ENCODE data around the gene THAP5.
A peak's percentile ranks its signal among the peaks of the same experiment; 100 is the strongest.

THAP5 gene

GRCh38 chr7:108600399-108600798 is 30.9 kb upstream of the THAP5 start:
- no peak for DNase-seq (ENCODE audit: low read depth)
- Histone ChIP-seq H3K9me3 (ENCODE audit: control insufficient read depth, low read length) (no peaks in the 10 kb centered on the region), H3K4me3 (ENCODE audit: low read length) (no peak overlapping the region), H3K4me1 (ENCODE audit: control insufficient read depth, insufficient read depth, low read length) (no peaks in the 10 kb centered on the region), H3K27me3 (replicated peaks; ENCODE audit: control insufficient read depth, insufficient read depth, low read length) (peaks cover 9% of the 10 kb centered on the region), H3K9ac (ENCODE audit: low read length) (no peak overlapping the region), H3K36me3 (ENCODE audit: control insufficient read depth, insufficient read depth, low read length, severe bottlenecking) (no peaks in the 10 kb centered on the region)

GRCh38 chr7:108598914-108599580 is 29.5 kb upstream of the THAP5 start:
- no peaks in the 10 kb centered on the region for H3K4me1 ChIP-seq (ENCODE audit: control insufficient read depth, insufficient read depth, low read length)

GRCh38 chr7:108598153-108598552 is 28.6 kb upstream of the THAP5 start:
- DNase-seq (ENCODE audit: low read depth), result no peak
- no peaks in the 10 kb centered on the region for H3K4me1 ChIP-seq (ENCODE audit: control insufficient read depth, insufficient read depth, low read length)
- H3K27me3 ChIP-seq (replicated peaks; ENCODE audit: control insufficient read depth, insufficient read depth, low read length), result peaks cover 9% of the 10 kb centered on the region
- no peak overlapping the region for H3K9ac ChIP-seq (ENCODE audit: low read length)
- no peak overlapping the region for H3K4me3 ChIP-seq (ENCODE audit: low read length)
- no peaks in the 10 kb centered on the region for H3K36me3 ChIP-seq (ENCODE audit: control insufficient read depth, insufficient read depth, low read length, severe bottlenecking)
- no peaks in the 10 kb centered on the region for H3K9me3 ChIP-seq (ENCODE audit: control insufficient read depth, low read length)

More at GRCh38 chr7:108598914-108599580, 29.5 kb upstream of the THAP5 start:
- no peak for DNase-seq (ENCODE audit: low read depth)
- H3K9me3 ChIP-seq (ENCODE audit: control insufficient read depth, low read length), result no peaks in the 10 kb centered on the region
- H3K9ac ChIP-seq (ENCODE audit: low read length), result no peak overlapping the region
- H3K27me3 ChIP-seq (replicated peaks; ENCODE audit: control insufficient read depth, insufficient read depth, low read length), result peaks cover 9% of the 10 kb centered on the region
- H3K36me3 ChIP-seq (ENCODE audit: control insufficient read depth, insufficient read depth, low read length, severe bottlenecking), result no peaks in the 10 kb centered on the region
- H3K4me3 ChIP-seq (ENCODE audit: low read length), result no peak overlapping the region

- H3K4me3 ChIP-seq (ENCODE audit: low read length), result no peak overlapping the region
- DNase-seq (ENCODE audit: low read depth), result no peak
- H3K4me1 ChIP-seq (ENCODE audit: control insufficient read depth, insufficient read depth, low read length), result no peaks in the 10 kb centered on the region
- H3K36me3 ChIP-seq (ENCODE audit: control insufficient read depth, insufficient read depth, low read length, severe bottlenecking), result no peaks in the 10 kb centered on the region
- peaks cover 9% of the 10 kb centered on the region for H3K27me3 ChIP-seq (replicated peaks; ENCODE audit: control insufficient read depth, insufficient read depth, low read length)
- H3K9ac ChIP-seq (ENCODE audit: low read length), result no peak overlapping the region
- H3K9me3 ChIP-seq (ENCODE audit: control insufficient read depth, low read length), result no peaks in the 10 kb centered on the region
Measured at GRCh38 chr7:108596560-108596959, 27.1 kb upstream of the THAP5 start.

- Histone ChIP-seq H3K9ac (ENCODE audit: low read length) (no peak overlapping the region), H3K27me3 (replicated peaks; ENCODE audit: control insufficient read depth, insufficient read depth, low read length) (no peaks in the 10 kb centered on the region), H3K36me3 (ENCODE audit: control insufficient read depth, insufficient read depth, low read length, severe bottlenecking) (no peaks in the 10 kb centered on the region), H3K9me3 (ENCODE audit: control insufficient read depth, low read length) (no peaks in the 10 kb centered on the region), H3K4me1 (ENCODE audit: control insufficient read depth, insufficient read depth, low read length) (peaks cover 4% of the 10 kb centered on the region), H3K4me3 (ENCODE audit: low read length) (no peak overlapping the region)
- DNase-seq (ENCODE audit: low read depth), result peak; percentile 39
Measured at GRCh38 chr7:108592646-108593201, 23.2 kb upstream of the THAP5 start.

GRCh38 chr7:108590606-108591005 is 21.1 kb upstream of the THAP5 start:
- Histone ChIP-seq H3K9ac (ENCODE audit: low read length) (no peak overlapping the region), H3K4me1 (ENCODE audit: control insufficient read depth, insufficient read depth, low read length) (peaks cover 4% of the 10 kb centered on the region), H3K4me3 (ENCODE audit: low read length) (no peak overlapping the region), H3K9me3 (ENCODE audit: control insufficient read depth, low read length) (no peaks in the 10 kb centered on the region), H3K27me3 (replicated peaks; ENCODE audit: control insufficient read depth, insufficient read depth, low read length) (peaks cover 11% of the 10 kb centered on the region), H3K36me3 (ENCODE audit: control insufficient read depth, insufficient read depth, low read length, severe bottlenecking) (no peaks in the 10 kb centered on the region)
- DNase-seq (ENCODE audit: low read depth), result no peak

- Histone ChIP-seq H3K4me3 (ENCODE audit: low read length) (no peak overlapping the region), H3K4me1 (ENCODE audit: control insufficient read depth, insufficient read depth, low read length) (peaks cover 4% of the 10 kb centered on the region), H3K9ac (ENCODE audit: low read length) (no peak overlapping the region), H3K9me3 (ENCODE audit: control insufficient read depth, low read length) (no peaks in the 10 kb centered on the region), H3K36me3 (ENCODE audit: control insufficient read depth, insufficient read depth, low read length, severe bottlenecking) (no peaks in the 10 kb centered on the region), H3K27me3 (replicated peaks; ENCODE audit: control insufficient read depth, insufficient read depth, low read length) (peaks cover 11% of the 10 kb centered on the region)
- DNase-seq (ENCODE audit: low read depth), result no peak
Measured at GRCh38 chr7:108589874-108590273, 20.4 kb upstream of the THAP5 start.

- Histone ChIP-seq H3K4me3 (ENCODE audit: low read length) (no peak overlapping the region), H3K9ac (ENCODE audit: low read length) (no peak overlapping the region), H3K27me3 (replicated peaks; ENCODE audit: control insufficient read depth, insufficient read depth, low read length) (peaks cover 11% of the 10 kb centered on the region), H3K36me3 (ENCODE audit: control insufficient read depth, insufficient read depth, low read length, severe bottlenecking) (no peaks in the 10 kb centered on the region), H3K4me1 (ENCODE audit: control insufficient read depth, insufficient read depth, low read length) (peaks cover 4% of the 10 kb centered on the region), H3K9me3 (ENCODE audit: control insufficient read depth, low read length) (no peaks in the 10 kb centered on the region)
- no peak for DNase-seq (ENCODE audit: low read depth)
Measured at GRCh38 chr7:108589199-108589598, 19.7 kb upstream of the THAP5 start.

GRCh38 chr7:108586274-108586710 is 16.8 kb upstream of the THAP5 start:
- no peaks in the 10 kb centered on the region for H3K36me3 ChIP-seq (ENCODE audit: control insufficient read depth, insufficient read depth, low read length, severe bottlenecking)
- peaks cover 4% of the 10 kb centered on the region for H3K4me1 ChIP-seq (ENCODE audit: control insufficient read depth, insufficient read depth, low read length)
- no peak overlapping the region for H3K4me3 ChIP-seq (ENCODE audit: low read length)
- H3K9ac ChIP-seq (ENCODE audit: low read length), result no peak overlapping the region
- no peaks in the 10 kb centered on the region for H3K9me3 ChIP-seq (ENCODE audit: control insufficient read depth, low read length)
- H3K27me3 ChIP-seq (replicated peaks; ENCODE audit: control insufficient read depth, insufficient read depth, low read length), result peaks cover 11% of the 10 kb centered on the region
- no peak for DNase-seq (ENCODE audit: low read depth)

GRCh38 chr7:108585843-108586242 is 16.3 kb upstream of the THAP5 start:
- no peak for DNase-seq (ENCODE audit: low read depth)
- H3K4me1 ChIP-seq (ENCODE audit: control insufficient read depth, insufficient read depth, low read length), result peaks cover 4% of the 10 kb centered on the region
- peaks cover 11% of the 10 kb centered on the region for H3K27me3 ChIP-seq (replicated peaks; ENCODE audit: control insufficient read depth, insufficient read depth, low read length)
- H3K36me3 ChIP-seq (ENCODE audit: control insufficient read depth, insufficient read depth, low read length, severe bottlenecking), result no peaks in the 10 kb centered on the region
- H3K9me3 ChIP-seq (ENCODE audit: control insufficient read depth, low read length), result no peaks in the 10 kb centered on the region
- no peak overlapping the region for H3K4me3 ChIP-seq (ENCODE audit: low read length)
- H3K9ac ChIP-seq (ENCODE audit: low read length), result no peak overlapping the region

GRCh38 chr7:108584211-108584610 is 14.7 kb upstream of the THAP5 start:
- Histone ChIP-seq H3K27me3 (replicated peaks; ENCODE audit: control insufficient read depth, insufficient read depth, low read length) (peaks cover 11% of the 10 kb centered on the region), H3K36me3 (ENCODE audit: control insufficient read depth, insufficient read depth, low read length, severe bottlenecking) (peaks cover 6% of the 10 kb centered on the region), H3K4me1 (ENCODE audit: control insufficient read depth, insufficient read depth, low read length) (no peaks in the 10 kb centered on the region), H3K9me3 (ENCODE audit: control insufficient read depth, low read length) (no peaks in the 10 kb centered on the region), H3K4me3 (ENCODE audit: low read length) (no peak overlapping the region), H3K9ac (ENCODE audit: low read length) (no peak overlapping the region)
- no peak for DNase-seq (ENCODE audit: low read depth)
